GM21447 (cell line): ENCODE data around the gene CALML6.

ENCODE experiments used
- ATAC-seq: cut with Tn5 transposase; IDR thresholded peaks from one replicate; pipeline ENCODE4 v1.9.1; 2021; ENCODE audit not compliant: unreplicated experiment

The CALML6 gene

GRCh38 chr1:1962752-1963151 lies 47.7 kb downstream of the CALML6 start:
- no peak for ATAC-seq

- no peak for ATAC-seq
These were observed 48.5 kb downstream of the CALML6 start for GRCh38 chr1:1963570-1963969.

- no peak for ATAC-seq
These were observed 49.8 kb downstream of the CALML6 start for GRCh38 chr1:1964811-1965210.

GRCh38 chr1:1965546-1965945 lies 50.5 kb downstream of the CALML6 start:
- no peak for ATAC-seq

GRCh38 chr1:1966071-1966740 lies 51.1 kb downstream of the CALML6 start:
- ATAC-seq = no peak
